Measurements from ENCODE around the gene TNFSF4. TPM values are rescaled to one million over a fixed set of nuclear protein-coding genes. Genes with fewer than 3 reads are reported as not detected.

TNFSF4 gene
- total RNA-seq, 1 donor from 2014 or later: 1.5 TPM

- peak; percentile 64 for TF ChIP-seq CTCF (IDR thresholded peaks at IDR 0.05)
- H3K27me3 ChIP-seq (ENCODE audit: low read depth): no peaks in the 10 kb centered on the region
- intact Hi-C loops (cut with DNase I): no loop called here
- no peaks in the 10 kb centered on the region for H3K9me3 ChIP-seq
- H3K4me3 ChIP-seq: no peak overlapping the region
- H3K27ac ChIP-seq: no peak overlapping the region
- peaks cover 28% of the 10 kb centered on the region for H3K4me1 ChIP-seq
- H3K36me3 ChIP-seq: no peaks in the 10 kb centered on the region
- ATAC-seq (peak; percentile 75 to 86), DNase-seq (no peak)
Observed at GRCh38 chr1:173202424-173203145, 4.5 kb downstream of the TNFSF4 start.

- no peaks in the 10 kb centered on the region for H3K9me3 ChIP-seq
- H3K27me3 ChIP-seq (ENCODE audit: low read depth): no peaks in the 10 kb centered on the region
- DNase-seq (no peak), ATAC-seq (peak in 1 of 2 donors; percentile 21)
- no peak overlapping the region for H3K27ac ChIP-seq
- no peak overlapping the region for H3K4me3 ChIP-seq
- intact Hi-C loops (cut with DNase I): no loop called here
- peaks cover 27% of the 10 kb centered on the region for H3K4me1 ChIP-seq
- no peak for TF ChIP-seq CTCF (IDR thresholded peaks at IDR 0.05)
- H3K36me3 ChIP-seq: no peaks in the 10 kb centered on the region
Observed at GRCh38 chr1:173201969-173202368, 5.2 kb downstream of the TNFSF4 start.

DNA sequence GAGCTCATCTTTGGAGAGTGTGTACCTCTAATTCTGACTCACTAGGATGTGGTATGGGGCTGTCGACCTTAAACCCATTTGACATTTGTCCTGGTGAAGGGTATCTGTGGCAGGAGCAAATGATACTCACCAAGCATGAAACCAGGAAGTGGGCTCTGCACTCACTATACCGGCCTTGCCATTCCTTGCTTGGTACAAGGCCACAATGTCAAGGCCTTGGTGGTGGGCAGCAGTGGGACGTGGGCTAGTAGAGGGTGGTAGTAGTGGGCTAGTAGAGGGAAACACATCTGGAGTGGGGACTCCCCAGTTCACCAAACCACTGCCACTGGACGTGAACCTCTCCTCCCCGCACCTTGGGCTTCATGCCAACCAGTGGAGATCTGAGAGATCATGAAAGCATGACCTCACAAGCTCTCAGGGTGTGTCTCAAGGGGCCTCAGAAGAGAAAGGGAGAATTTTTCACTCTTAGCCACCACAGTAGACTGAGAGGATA, 11.5 kb downstream of the TNFSF4 start:
- Histone ChIP-seq H3K4me1 (peaks cover 10% of the 10 kb centered on the region), H3K36me3 (no peaks in the 10 kb centered on the region), H3K9me3 (no peaks in the 10 kb centered on the region), H3K27ac (no peak overlapping the region), H3K27me3 (ENCODE audit: low read depth) (no peaks in the 10 kb centered on the region), H3K4me3 (no peak overlapping the region)
- intact Hi-C loops (cut with DNase I): no loop called here
- ATAC-seq: no peak
- TF ChIP-seq CTCF (IDR thresholded peaks at IDR 0.05): no peak
- DNase-seq: no peak

- Histone ChIP-seq H3K27ac (no peak overlapping the region), H3K4me1 (peaks cover 27% of the 10 kb centered on the region), H3K36me3 (no peaks in the 10 kb centered on the region), H3K9me3 (no peaks in the 10 kb centered on the region), H3K27me3 (ENCODE audit: low read depth) (no peaks in the 10 kb centered on the region), H3K4me3 (no peak overlapping the region)
- intact Hi-C loops (cut with DNase I): no loop called here
- no peak for TF ChIP-seq CTCF (IDR thresholded peaks at IDR 0.05)
- ATAC-seq (peak; percentile 48 to 60), DNase-seq (no peak)
Observed at GRCh38 chr1:173193639-173194038, 13.5 kb downstream of the TNFSF4 start.

- Histone ChIP-seq H3K27me3 (ENCODE audit: low read depth) (no peaks in the 10 kb centered on the region), H3K9me3 (no peaks in the 10 kb centered on the region), H3K27ac (no peak overlapping the region), H3K36me3 (no peaks in the 10 kb centered on the region), H3K4me1 (peaks cover 27% of the 10 kb centered on the region), H3K4me3 (no peak overlapping the region)
- DNase-seq (no peak), ATAC-seq (peak; percentile 9 to 66)
- no peak for TF ChIP-seq CTCF (IDR thresholded peaks at IDR 0.05)
- intact Hi-C loops (cut with DNase I): no loop called here
Observed at GRCh38 chr1:173191011-173191705, 16.0 kb downstream of the TNFSF4 start.
